ENCODE results near the gene LYPD3. TPM values are rescaled to one million over a fixed set of nuclear protein-coding genes. Genes with fewer than 3 reads are reported as not detected.

The LYPD3 gene
- polyA plus RNA-seq, 3 donors: 0.24 to 22.9 (median 0.48) TPM

- H3K9me3 Mint-ChIP-seq: peaks cover 0 to 3% (median 0%) of the 10 kb centered on the region in 7 donors
- peaks cover 10 to 16% (median 13%) of the 10 kb centered on the region in 3 donors for H3K27me3 Mint-ChIP-seq (ENCODE audit: low read depth in 3 of 3)
- no peak for DNase-seq
- TF ChIP-seq CTCF (IDR thresholded peaks at IDR 0.05): no peak
- intact Hi-C loops (cut with micrococcal nuclease): no loop called here
- Histone ChIP-seq H3K4me3 (replicated peaks in 1 of 3; ENCODE audit: low read depth in 2 of 3, low read length in 3 of 3) (no peak overlapping the region), H3K27ac (ENCODE audit: low read depth in 1 of 2, low read length in 2 of 2) (no peak overlapping the region), H2AFZ (ENCODE audit: insufficient read depth, low read depth, low read length, poor library complexity, severe bottlenecking) (no peak overlapping the region), H3K79me2 (ENCODE audit: insufficient read depth, low read length) (no peaks in the 10 kb centered on the region), H3K4me1 (ENCODE audit: control insufficient read depth in 1 of 2, insufficient read depth in 2 of 2, low read length in 2 of 2) (peaks cover 45 to 46% of the 10 kb centered on the region in 2 donors), H3K36me3 (replicated peaks in 1 of 2; ENCODE audit: control insufficient read depth in 1 of 2, insufficient read depth in 2 of 2, low read length in 2 of 2) (no peaks in the 10 kb centered on the region), H4K20me1 (ENCODE audit: insufficient read depth, low read length) (no peaks in the 10 kb centered on the region), H3K4me2 (replicated peaks; ENCODE audit: extremely low read depth, low read length, poor library complexity, severe bottlenecking) (no peak overlapping the region), H3K9me3 (replicated peaks in 1 of 2; ENCODE audit: control insufficient read depth in 1 of 2, insufficient read depth in 1 of 2, low read length in 2 of 2) (no peaks in the 10 kb centered on the region), H3K9ac (ENCODE audit: insufficient read depth, low read length, poor library complexity, severe bottlenecking) (no peak overlapping the region), H3K27me3 (ENCODE audit: control insufficient read depth in 2 of 2, insufficient read depth in 2 of 2, low read length in 2 of 2) (no peaks in the 10 kb centered on the region)
- peak overlapping the region in 2 of 7 donors; percentile 40 to 45 for H3K27ac Mint-ChIP-seq
- no CpG with 5 or more reads among the region's 1 CpG for WGBS (ENCODE audit: insufficient coverage)
- no peak overlapping the region for H3K4me3 Mint-ChIP-seq
- H3K36me3 Mint-ChIP-seq: peaks cover 2 to 6% of the 10 kb centered on the region in 2 donors
- peaks cover 45% of the 10 kb centered on the region for H3K4me1 Mint-ChIP-seq
Observed at GRCh38 chr19:43469160-43469480, 3.7 kb upstream of the LYPD3 start.

GRCh38 chr19:43468354-43469159 is 3.1 kb upstream of the LYPD3 start:
- intact Hi-C loops (cut with micrococcal nuclease): no loop called here
- Histone ChIP-seq H3K9me3 (replicated peaks in 1 of 2; ENCODE audit: control insufficient read depth in 1 of 2, insufficient read depth in 1 of 2, low read length in 2 of 2) (no peaks in the 10 kb centered on the region), H3K27ac (ENCODE audit: low read depth in 1 of 2, low read length in 2 of 2) (no peak overlapping the region), H4K20me1 (ENCODE audit: insufficient read depth, low read length) (no peaks in the 10 kb centered on the region), H2AFZ (ENCODE audit: insufficient read depth, low read depth, low read length, poor library complexity, severe bottlenecking) (no peak overlapping the region), H3K79me2 (ENCODE audit: insufficient read depth, low read length) (no peaks in the 10 kb centered on the region), H3K36me3 (replicated peaks in 1 of 2; ENCODE audit: control insufficient read depth in 1 of 2, insufficient read depth in 2 of 2, low read length in 2 of 2) (no peaks in the 10 kb centered on the region), H3K9ac (ENCODE audit: insufficient read depth, low read length, poor library complexity, severe bottlenecking) (no peak overlapping the region), H3K4me2 (replicated peaks; ENCODE audit: extremely low read depth, low read length, poor library complexity, severe bottlenecking) (no peak overlapping the region), H3K4me3 (replicated peaks in 1 of 3; ENCODE audit: low read depth in 2 of 3, low read length in 3 of 3) (peak overlapping the region in 1 of 3 experiments; percentile 21), H3K27me3 (ENCODE audit: control insufficient read depth in 2 of 2, insufficient read depth in 2 of 2, low read length in 2 of 2) (no peaks in the 10 kb centered on the region), H3K4me1 (ENCODE audit: control insufficient read depth in 1 of 2, insufficient read depth in 2 of 2, low read length in 2 of 2) (peaks cover 48 to 51% of the 10 kb centered on the region in 2 donors)
- Mint-ChIP-seq H3K27ac (peak overlapping the region in 6 of 7 donors; percentile 48 to 85 (median 78)), H3K27me3 (ENCODE audit: low read depth in 3 of 3) (peaks cover 10 to 13% (median 13%) of the 10 kb centered on the region in 3 donors), H3K9me3 (peaks cover 0 to 3% (median 0%) of the 10 kb centered on the region in 7 donors), H3K4me3 (no peak overlapping the region), H3K4me1 (peaks cover 45% of the 10 kb centered on the region), H3K36me3 (peaks cover 0 to 5% of the 10 kb centered on the region in 2 donors)
- TF ChIP-seq CTCF (IDR thresholded peaks at IDR 0.05): no peak
- WGBS (ENCODE audit: insufficient coverage): 100% methylated on average over 3 of the region's 4 CpGs
- no peak for DNase-seq
